Hindlimb muscle (tissue), 1 donor: Measurements from ENCODE around the gene MCTP1. TPM values are rescaled to one million over a fixed set of nuclear protein-coding genes. Genes with fewer than 3 reads are reported as not detected.
A peak's percentile ranks its signal among the peaks of the same experiment; 100 is the strongest.
"Not testable (repeated sequence)": the region's sequence is repeated elsewhere in the genome, so short reads cannot be mapped to it uniquely, and the experiment has no call there.

Experiments
- DNase-seq: peaks from one replicate; pipeline ENCODE4 v3.0.0-alpha.2; 2013
- polyA plus RNA-seq: library from polyadenylated mRNA; unstranded; fragments of 120-200 nt; gene quantifications from one replicate; pipeline ENCODE4 v1.2.1, GENCODE V29; 2013; ENCODE audit not compliant: insufficient read length

The MCTP1 gene
- polyA plus RNA-seq, 1 donor = 7.6 TPM

DNA sequence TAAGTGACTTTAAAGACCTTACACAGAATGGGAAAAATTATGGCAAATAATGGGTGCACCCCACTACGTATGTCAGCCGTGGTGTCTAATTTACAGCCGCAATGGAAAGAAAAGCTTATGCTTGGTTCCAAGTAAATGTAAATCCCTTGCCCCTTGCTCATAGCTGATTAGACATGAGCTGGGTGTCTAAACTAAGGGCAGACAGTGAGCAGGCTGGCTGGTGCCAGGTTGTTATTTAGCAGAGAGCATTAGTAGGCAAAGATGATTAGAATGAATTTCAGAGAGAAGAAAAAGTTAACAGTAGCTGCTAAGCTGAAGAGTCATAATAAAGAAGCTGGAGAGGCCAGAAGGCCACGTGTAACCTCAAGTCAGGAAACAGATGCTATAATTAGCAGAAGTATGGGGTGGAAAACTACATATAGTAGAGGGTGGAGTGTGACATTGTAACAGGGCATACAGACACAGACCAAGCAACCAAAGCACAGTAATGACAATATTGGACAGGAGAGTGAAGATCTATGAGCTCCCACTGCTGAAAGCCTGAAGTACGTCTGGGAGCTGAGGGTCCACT, 257.7 kb downstream of the MCTP1 start:
- DNase-seq = no peak

GRCh38 chr5:95026718-95027117, 258.2 kb downstream of the MCTP1 start:
- DNase-seq = no peak

GRCh38 chr5:95022967-95023695, 261.8 kb downstream of the MCTP1 start:
- DNase-seq = no peak

DNA sequence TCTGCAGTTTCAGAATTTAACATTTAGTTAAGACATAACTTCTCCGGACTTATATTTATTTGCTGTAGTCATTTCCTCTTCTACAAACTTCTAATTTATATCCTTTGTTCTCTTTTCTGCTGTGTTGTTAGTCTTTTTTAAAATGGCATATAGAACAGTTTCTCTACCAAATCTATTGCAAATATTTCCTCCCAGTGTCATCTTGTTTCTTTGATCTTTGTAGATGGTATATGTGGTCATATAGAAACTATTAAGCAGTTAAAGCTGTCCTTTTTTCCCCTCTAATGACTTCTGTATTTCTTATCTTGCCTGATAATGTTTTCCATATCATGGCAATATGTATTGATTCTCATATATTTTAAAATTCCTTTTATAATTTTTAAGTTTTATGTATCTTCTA, 264.5 kb downstream of the MCTP1 start:
- no peak for DNase-seq

- DNase-seq = no peak
These were observed 265.9 kb downstream of the MCTP1 start for GRCh38 chr5:95018946-95019345.

GRCh38 chr5:95018511-95018910, 266.4 kb downstream of the MCTP1 start:
- no peak for DNase-seq

DNA sequence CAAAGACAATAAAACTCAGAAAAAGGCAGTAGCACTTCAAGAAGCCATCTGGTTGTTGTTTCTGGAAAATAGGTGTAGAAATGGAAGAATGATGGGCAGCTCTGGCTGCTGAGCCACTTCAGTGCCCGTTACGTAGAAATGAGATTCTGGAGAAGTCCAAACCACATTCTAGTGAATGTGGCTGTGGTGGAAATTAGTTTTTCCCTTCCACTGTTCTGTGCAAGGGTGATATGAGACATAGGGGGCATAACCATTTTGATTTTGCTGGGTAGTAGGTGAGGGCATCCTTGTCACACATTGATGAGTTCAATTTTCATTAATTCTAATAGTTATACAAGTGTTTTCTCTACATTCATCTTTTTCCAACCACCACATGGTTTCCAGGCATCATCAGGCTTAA, 275.1 kb downstream of the MCTP1 start:
- no peak for DNase-seq

DNA sequence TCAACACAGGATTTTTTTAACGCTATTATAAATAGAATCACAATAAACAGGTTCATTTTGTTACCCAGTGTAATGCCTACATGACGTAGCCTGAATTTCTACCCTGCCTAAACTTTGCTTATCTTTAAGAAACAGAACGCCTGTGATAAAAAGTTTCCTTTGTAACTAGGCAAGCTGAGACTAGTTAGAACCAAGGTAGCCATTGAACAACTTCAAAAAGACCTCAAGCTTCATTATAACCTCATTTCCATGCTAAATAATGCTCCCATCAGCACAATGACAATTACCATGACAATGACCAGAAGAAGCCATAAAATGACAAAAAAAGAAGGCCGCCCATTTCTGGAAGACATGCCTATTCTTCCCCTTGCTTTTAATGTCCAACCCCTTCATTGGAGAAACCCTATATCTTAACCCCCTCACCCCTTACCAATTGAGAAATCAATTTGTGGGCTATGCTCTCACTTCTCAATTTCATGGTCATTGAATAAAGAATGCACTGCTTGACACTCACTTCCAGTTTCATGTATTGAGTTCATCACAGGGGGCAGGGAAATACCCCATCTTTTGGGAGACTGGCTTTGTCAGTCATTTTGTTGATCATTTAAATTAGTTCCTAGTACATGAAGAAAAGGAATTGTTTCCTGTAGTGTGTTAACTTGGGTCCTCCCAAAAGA, 276.8 kb downstream of the MCTP1 start:
- no peak for DNase-seq

DNA sequence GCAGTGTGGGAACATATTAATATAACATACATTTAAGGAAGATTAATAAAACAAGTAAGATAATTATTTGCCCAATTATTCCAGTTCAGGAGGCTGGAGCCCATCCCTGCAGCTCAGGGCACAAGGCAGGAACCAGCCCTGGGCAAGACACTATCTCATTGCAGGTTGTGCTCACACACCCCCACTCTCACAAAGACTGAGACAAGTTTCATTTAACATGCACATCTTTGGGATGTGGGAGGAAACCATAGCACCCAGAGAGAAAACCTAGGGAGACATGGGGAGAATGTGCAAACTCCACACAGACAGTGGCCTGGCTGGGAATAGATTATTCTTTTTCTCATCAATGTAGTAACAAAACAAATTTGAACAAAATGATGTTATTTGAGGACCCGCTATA, 279.1 kb downstream of the MCTP1 start:
- no peak for DNase-seq

- DNase-seq = no peak
These were observed 286.2 kb downstream of the MCTP1 start for GRCh38 chr5:94998670-94999069.

DNA sequence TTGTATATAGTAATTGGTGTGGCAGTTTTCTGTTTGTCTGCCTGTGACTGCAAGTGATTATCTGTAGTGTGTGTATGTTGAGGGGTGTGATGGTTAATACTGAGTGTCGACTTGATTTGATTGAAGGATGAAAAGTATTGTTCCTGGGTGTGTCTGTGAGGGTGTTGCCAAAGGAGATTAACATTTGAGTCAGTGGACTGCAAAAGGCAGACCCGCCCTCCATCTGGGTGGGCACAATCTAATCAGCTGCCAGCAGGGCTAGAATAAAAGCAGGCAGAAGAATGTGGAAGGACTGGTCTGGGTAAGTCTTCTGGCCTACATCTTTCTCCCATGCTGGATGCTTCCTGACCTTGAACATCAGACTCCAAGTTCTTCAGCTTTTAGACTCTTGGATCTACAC, 290.4 kb downstream of the MCTP1 start:
- DNase-seq = not testable (repeated sequence)

DNA sequence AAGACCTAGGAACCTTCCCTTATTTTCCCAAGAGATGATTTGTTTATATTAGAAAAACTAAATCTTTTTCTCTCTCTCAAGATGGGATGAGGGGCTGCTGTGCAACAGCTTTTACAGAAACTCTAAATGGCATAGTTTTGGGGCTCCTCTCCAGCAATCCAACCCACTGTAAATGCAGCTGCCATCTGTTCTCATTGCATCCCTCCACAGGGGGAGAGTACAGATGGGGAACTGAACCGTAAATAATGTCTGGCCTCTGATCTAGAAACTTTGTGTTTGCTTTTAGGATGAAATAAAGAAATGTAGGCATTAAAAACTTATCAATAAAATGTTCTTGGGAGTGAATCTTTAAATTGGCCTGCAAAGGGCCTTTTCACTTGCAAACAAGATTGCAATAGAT, 291.4 kb downstream of the MCTP1 start:
- no peak for DNase-seq

DNA sequence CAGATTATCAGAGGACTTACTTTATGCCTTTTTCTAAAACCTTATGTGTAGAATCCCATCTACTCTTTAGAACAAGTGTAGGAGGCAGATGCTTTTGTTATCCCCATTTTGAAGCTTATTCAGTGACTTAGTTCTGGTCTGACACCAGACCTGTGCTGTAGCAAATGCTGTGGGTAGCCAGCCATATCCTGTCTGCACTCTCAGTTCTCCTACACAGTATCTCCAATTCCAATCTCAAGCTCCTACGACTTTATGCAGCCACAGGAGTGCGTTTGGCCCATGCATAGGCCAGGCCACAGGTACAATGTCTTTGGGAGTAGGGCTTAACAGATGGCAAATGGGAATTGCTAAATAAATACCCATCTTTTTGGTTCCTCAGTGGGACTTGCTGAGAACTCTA, 292.6 kb downstream of the MCTP1 start:
- no peak for DNase-seq

DNA sequence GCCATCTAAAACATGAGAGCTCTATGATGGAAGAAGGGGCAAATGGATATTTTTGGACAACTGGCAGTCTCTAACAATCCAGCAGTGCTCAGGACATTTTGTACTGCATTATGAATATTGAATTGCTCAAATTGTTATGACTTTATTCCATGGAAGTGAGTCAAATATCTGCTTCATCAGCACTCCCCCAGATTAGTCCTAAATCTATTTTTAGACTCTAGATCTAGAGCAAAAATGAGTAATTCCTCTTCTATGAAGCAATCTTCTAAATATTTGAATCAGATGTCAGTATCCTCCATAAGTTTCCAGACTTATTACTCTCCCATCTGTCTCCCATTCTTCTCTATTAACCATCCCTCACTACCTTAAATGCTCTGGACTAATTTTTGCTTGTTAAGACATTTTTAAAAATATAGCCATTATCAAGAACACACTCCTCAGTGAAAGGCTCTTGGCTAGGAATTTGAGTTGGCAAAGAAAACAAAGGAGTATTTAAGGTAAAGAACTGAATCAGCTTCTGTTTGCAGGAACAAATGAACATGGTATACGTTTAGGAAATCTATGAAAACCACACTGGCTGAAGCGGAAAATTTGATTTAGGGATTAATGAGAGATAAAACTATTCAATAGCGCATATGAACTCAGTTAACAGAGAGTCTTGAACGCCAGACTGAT, 300.9 kb downstream of the MCTP1 start:
- no peak for DNase-seq

- DNase-seq = no peak
These were observed 307.5 kb downstream of the MCTP1 start for GRCh38 chr5:94977437-94977836.

DNA sequence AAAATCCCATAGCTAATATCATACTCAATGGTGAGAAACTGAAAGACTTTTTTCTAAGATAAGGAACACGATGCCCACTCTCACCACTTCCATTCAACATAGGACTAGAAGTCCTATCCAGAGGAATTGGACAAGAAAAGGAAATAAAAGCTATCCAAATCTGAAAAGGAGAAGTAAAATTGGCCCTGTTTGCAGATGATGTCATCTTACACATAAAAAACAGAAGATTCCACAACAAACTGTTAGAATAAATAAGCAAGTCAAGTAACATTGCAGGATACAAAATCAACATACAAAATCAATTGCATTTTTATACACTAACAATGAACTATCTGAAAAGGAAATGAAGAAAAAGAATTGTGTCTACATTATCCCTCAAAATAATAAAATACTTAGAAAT, 308.0 kb downstream of the MCTP1 start:
- DNase-seq = no peak

DNA sequence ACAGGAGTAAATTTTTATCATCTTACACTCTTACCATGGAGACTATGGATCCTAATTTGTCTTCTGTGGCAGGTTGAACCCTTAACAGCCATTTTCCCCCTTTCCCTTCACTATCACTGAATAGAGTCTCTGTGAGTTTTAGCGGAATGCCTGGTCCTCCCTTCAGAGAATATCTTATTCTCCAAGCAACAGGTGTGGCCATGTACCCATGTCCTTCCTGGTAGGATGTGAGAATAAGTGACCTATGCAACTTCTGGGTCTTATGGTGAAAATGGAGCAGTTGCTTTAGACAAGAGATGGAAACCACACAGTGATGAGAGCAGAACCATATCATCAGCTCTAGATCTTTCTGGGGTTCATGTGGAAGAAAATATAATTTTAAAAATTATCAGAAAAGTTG, 312.6 kb downstream of the MCTP1 start:
- DNase-seq = no peak

GRCh38 chr5:94969174-94969573, 315.7 kb downstream of the MCTP1 start:
- peak; percentile 16 for DNase-seq

DNA sequence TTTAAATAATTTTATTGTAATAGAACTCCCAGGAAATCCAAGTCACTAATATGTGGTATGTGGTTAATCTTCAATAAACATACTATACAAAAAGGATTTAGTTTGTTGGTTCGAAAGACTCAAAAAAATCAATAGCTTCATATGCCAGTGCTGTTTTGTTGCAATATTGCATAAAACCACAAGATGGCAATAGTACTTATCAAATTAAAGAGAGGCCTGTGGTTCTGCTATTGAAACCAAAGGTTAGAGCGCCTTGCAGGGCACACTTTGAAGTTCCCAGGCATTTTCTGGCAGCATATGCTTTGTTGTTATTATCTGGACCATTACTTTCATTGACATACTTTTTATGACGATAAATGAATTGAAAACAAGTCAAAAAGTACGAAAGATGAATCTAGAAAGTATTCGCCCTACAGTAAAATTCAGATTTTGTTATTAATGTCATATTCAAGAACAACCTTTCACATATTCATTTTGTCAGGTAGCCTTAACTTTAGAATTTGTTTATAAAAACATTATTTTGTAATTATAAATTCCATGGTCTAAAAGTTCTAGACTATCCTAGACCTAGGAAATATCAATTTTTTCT, 316.3 kb downstream of the MCTP1 start:
- DNase-seq = peak; percentile 49

DNA sequence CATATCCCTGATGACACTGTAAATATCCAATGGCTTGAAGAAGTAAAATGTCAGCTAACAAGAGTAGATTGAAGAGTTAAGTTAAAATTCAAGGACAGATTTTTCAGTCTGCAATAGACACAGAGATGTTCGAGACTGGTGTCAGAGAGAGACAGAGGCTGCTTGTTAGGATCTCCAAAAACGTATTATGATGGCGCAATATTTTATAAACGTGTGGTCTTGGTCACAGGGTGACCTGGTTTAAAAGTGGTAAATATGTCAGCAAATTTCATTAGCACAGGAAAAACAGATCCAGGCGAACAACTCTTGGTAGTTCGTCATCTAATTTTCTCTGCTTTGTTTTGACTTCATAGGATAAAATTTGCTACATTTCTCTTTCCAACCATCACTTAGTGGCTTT, 317.4 kb downstream of the MCTP1 start:
- DNase-seq = no peak

- not testable (repeated sequence) for DNase-seq
These were observed 325.6 kb downstream of the MCTP1 start for GRCh38 chr5:94959279-94959678.

DNA sequence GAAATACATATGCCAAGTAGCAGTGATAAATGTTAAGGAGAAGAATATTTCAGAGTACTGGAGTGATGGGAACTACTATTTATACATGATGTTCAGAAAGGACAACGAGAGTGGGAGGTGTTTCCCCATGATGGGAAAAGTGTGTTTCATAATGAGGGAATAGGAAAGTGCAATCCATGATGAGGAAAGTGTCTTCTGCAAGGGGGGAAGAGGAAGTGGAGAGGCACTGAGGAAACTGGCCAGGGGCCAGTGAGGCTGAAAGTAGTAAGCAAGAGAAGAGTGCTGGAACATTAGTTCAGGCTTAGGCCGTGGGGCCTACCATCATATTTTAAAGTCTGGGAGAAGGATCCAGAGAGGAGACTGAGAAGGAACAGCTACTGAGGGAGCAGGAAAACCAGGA, 339.2 kb downstream of the MCTP1 start:
- no peak for DNase-seq

DNA sequence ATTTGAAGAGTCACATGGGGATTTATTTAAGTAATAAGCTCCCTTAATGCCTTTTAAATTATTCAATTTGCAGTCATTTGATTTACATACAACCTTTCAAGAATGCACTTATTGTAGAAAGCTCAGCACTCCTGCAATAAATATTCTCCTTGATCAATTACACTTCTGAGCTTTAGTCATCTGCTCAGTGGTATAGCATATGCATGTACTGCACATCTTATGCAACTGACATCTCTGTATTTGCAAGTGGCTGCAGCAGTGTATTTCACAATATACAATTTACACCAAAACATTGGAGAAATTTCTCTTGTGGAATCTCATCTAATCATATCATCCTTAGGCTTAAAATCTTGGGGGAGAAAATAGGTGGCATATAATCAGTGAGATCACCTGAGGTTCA, 340.7 kb downstream of the MCTP1 start:
- DNase-seq = no peak
